Muscle layer of colon (tissue), 2 donors: ENCODE data around the gene KCNK1.

Experiments
- H3K27ac ChIP-seq: one replicate; pipeline ENCODE4 v1.7.0; 2013; ENCODE audit warnings: low read depth, mild to moderate bottlenecking, low read length, moderate library complexity
- H3K27me3 ChIP-seq, 2 donors: one replicate each; pipeline ENCODE4 v1.7.0; 2013; ENCODE audit warnings: low read length in 2 of 2, mild to moderate bottlenecking in 2 of 2; ENCODE audit not compliant: insufficient read depth in 2 of 2, control insufficient read depth in 1 of 2
- H3K36me3 ChIP-seq: one replicate; pipeline ENCODE4 v1.7.0; 2013; ENCODE audit warnings: mild to moderate bottlenecking, low read length; ENCODE audit not compliant: insufficient read depth
- H3K4me1 ChIP-seq: one replicate; pipeline ENCODE4 v1.7.0; 2013; ENCODE audit warnings: mild to moderate bottlenecking, low read length; ENCODE audit not compliant: insufficient read depth
- H3K4me3 ChIP-seq, 2 donors: one replicate each; pipeline ENCODE4 v1.7.0; 2013; ENCODE audit warnings: low read length in 2 of 2, low read depth in 1 of 2, mild to moderate bottlenecking in 1 of 2, moderate library complexity in 1 of 2
- H3K9ac ChIP-seq: one replicate; pipeline ENCODE4 v1.7.0; 2013; ENCODE audit warnings: low read length
- H3K9me3 ChIP-seq: one replicate; pipeline ENCODE4 v1.7.0; 2013; ENCODE audit warnings: mild to moderate bottlenecking, low read length
- donor health status: abdominal sarcoma.
- donor health status: Adenocarcinoma of cecum.

KCNK1 gene

DNA sequence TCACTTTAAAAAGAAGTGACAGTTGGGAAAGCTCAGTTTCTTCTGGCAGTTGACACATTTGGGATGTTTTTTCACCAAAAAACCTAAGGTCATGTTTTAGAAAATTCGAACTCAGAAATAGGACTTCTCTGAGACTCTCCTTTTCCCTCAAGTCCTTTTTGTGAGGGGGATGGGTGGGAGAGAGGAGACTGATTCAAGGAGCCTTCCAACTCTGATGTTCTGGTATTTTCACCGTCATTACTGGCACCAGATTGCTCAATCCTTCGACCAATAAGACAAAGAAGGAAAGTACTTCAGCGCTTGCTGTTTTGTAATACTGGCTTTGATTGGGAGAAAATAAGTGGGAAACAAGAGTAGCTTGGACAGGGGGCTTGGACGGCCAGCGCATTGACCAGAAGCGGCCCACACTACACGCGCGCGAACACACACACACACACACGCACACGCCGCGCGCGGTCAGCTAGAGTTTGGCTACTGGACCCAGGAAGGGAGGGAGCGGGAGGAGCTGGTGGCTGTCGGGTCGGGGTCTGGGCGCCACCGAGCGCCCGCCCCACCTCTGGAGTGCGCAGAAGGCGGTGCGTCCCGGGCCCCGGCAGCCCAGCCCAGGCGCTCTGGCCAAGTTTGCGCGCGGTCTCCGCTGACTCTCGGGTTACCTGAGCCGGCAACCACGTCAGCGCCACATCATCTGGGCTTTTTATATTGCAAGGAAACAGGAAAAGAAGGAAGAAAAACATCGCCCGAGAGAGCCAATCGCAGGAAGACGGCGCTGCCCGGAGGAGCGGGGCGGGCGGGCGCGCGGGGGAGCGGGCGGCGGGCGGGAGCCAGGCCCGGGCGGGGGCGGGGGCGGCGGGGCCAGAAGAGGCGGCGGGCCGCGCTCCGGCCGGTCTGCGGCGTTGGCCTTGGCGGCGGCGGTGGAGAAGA is at the start of gene KCNK1:
TSS of gene KCNK1 (plus strand) at position 855 of the 921 bp plus-strand sequence. CDS start at position 921, 66 bp downstream.
- H3K36me3 ChIP-seq = no peaks in the 10 kb centered on the region
- H3K4me1 ChIP-seq = no peaks in the 10 kb centered on the region
- peak within 1 kb of the TSS in 1 of 2 donors; percentile 20 for H3K4me3 ChIP-seq
- no peak within 1 kb of the TSS for H3K27ac ChIP-seq
- no peaks in the 10 kb centered on the region for H3K9me3 ChIP-seq
- H3K27me3 ChIP-seq = peaks cover 3 to 22% of the 10 kb centered on the region in 2 donors
- H3K9ac ChIP-seq = no peak within 1 kb of the TSS

DNA sequence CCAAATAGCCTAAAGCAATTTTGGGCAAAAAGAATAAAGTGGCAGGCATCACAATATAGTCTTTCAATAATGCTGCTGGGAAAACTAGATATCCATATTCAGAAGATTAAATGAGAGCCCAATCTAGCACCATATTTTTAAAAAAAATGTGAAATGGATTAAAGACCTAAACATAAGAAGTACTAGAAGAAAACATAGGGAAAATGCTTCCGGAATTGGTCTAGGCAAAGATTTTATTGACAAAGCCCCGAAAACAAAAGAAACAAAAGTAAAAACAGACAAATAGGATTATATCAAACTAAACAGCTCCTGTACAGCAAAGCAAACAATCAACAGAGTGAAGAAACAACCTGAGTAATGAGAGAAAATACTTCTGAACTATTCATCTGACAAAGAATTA is 48.6 kb upstream of the KCNK1 start:
- Histone ChIP-seq H3K9me3 (no peaks in the 10 kb centered on the region), H3K4me1 (no peaks in the 10 kb centered on the region), H3K27ac (no peak overlapping the region), H3K4me3 (no peak overlapping the region), H3K27me3 (no peaks in the 10 kb centered on the region), H3K9ac (no peak overlapping the region), H3K36me3 (no peaks in the 10 kb centered on the region)

DNA sequence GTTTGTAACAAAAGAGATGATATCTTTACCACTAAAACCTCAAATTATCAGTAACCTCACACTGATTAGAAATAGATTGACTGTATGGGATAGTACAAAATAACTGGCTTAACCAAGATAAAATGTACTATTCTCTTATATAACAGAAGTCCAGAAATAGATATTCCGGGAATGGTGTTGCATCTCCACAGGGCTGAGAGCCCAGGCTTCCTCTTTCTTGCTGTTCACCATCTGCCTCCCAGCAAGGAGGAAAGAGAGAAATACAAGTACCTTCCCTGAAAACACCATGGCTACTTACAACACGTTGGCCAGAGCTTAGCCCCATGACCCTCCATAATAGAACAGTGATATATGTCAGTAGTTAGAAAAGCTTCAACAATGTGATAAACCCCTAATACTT is 47.0 kb upstream of the KCNK1 start:
- H3K9ac ChIP-seq = no peak overlapping the region

DNA sequence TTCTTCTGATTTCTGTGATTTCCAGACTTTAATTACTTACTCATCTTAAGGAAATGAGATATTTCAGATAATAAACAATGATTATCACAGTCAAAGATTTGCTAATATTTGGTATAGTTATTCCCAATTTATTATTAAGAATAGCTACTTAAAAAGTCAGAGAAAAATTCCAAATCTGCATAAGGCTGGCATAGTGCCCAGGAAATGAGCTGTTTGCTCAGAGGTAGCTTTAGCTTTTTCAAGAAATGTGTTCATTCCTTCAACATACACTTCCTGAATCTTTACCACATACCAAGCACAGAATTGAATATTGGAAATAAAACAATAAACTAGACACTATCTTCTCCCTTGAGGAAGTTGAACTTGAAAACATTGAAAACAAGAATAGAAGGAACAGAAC is 44.3 kb upstream of the KCNK1 start:
- no peaks in the 10 kb centered on the region for H3K4me1 ChIP-seq
- no peaks in the 10 kb centered on the region for H3K36me3 ChIP-seq
- H3K27me3 ChIP-seq = no peaks in the 10 kb centered on the region
- H3K9ac ChIP-seq = no peak overlapping the region
- H3K9me3 ChIP-seq = no peaks in the 10 kb centered on the region
- H3K4me3 ChIP-seq = no peak overlapping the region
- no peak overlapping the region for H3K27ac ChIP-seq

More for the DNA sequence above, 47.0 kb upstream of the KCNK1 start:
- Histone ChIP-seq H3K4me3 (no peak overlapping the region), H3K27me3 (no peaks in the 10 kb centered on the region), H3K27ac (no peak overlapping the region), H3K9me3 (no peaks in the 10 kb centered on the region), H3K36me3 (no peaks in the 10 kb centered on the region), H3K4me1 (no peaks in the 10 kb centered on the region)

DNA sequence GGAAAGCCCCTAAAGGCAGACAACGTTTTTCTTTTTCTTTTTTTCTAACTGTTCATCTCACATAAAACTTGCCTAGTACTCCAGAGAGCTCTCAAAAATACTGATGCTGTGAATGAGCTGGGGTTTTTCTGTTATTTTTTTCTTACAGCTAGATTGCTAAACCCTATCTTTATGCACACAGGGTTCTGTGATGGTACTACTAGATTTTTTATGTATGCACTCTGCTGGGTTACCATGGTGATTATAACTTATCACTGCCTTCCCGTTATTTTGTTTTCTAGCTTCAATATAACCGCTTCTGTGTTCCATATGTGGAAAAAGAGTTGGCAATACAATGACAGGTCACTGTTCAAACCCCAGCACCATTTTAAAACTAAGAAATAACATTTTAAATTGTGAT is 43.7 kb upstream of the KCNK1 start:
- H3K27me3 ChIP-seq = no peaks in the 10 kb centered on the region
- H3K4me3 ChIP-seq = no peak overlapping the region
- H3K4me1 ChIP-seq = no peaks in the 10 kb centered on the region
- H3K9me3 ChIP-seq = no peaks in the 10 kb centered on the region
- H3K27ac ChIP-seq = no peak overlapping the region
- H3K9ac ChIP-seq = no peak overlapping the region
- no peaks in the 10 kb centered on the region for H3K36me3 ChIP-seq

DNA sequence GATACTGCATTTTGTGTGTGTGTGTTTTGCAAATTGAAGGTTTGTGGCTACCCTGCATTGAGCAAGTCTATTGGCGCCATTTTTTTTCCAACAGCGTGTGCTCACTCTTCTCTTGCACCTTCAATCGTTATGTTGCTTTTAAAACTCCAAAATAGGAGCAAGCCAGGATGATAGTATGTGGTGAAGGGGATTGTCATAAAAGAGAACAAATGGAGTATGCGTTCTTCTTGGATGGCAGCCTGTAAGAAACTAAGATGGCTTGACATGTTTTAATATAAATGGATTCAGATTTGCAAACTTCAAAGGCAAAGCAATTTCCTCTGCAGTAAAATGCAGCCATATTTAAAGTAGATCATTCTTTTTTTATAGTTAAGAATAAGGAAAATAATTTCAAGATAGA is 43.2 kb upstream of the KCNK1 start:
- Histone ChIP-seq H3K27me3 (no peaks in the 10 kb centered on the region), H3K36me3 (no peaks in the 10 kb centered on the region), H3K9me3 (no peaks in the 10 kb centered on the region), H3K4me1 (no peaks in the 10 kb centered on the region), H3K27ac (no peak overlapping the region), H3K9ac (no peak overlapping the region), H3K4me3 (no peak overlapping the region)

DNA sequence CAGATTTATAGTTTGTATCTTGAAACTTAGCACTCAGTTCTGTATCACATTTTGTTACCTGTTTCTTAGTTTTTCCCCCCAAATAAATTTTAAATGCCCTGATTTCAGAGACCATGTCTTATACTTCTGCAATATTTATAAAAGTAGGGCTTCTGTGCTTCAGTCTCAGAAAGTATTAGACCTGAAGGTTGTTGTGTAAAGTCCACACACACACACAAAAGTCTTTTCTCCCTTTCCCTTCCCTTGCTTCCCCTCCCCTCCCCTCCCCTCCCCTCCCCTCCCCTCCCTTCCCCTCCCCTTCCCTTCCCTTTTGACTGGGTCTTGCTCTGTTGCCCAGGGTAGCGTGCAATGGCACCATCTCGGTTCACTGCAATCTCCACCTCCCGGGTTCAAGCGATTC is 41.0 kb upstream of the KCNK1 start:
- Histone ChIP-seq H3K36me3 (no peaks in the 10 kb centered on the region), H3K27me3 (no peaks in the 10 kb centered on the region), H3K4me3 (no peak overlapping the region), H3K4me1 (no peaks in the 10 kb centered on the region), H3K9me3 (no peaks in the 10 kb centered on the region), H3K9ac (no peak overlapping the region), H3K27ac (no peak overlapping the region)

DNA sequence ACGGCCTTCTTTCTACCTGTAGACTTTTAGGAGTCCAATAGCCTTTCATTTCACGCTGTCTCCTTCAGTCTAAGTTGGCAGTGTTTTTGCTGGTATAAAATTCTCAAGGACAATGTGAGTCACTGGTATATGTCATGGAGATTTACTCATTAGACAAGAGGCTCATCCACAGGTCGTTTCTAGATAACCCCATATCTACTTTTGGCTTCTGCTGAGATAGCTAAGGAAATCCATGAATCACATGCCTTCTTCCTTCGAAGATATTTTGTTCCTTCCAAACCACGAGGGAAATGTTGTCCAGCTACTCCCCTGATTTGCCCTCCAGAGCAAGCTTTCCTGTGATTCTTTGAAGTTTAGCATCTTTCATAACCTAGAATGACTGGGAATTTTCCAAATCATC is 38.5 kb upstream of the KCNK1 start:
- Histone ChIP-seq H3K9ac (no peak overlapping the region), H3K36me3 (no peaks in the 10 kb centered on the region), H3K4me3 (no peak overlapping the region), H3K27ac (no peak overlapping the region), H3K9me3 (no peaks in the 10 kb centered on the region), H3K27me3 (no peaks in the 10 kb centered on the region), H3K4me1 (no peaks in the 10 kb centered on the region)

DNA sequence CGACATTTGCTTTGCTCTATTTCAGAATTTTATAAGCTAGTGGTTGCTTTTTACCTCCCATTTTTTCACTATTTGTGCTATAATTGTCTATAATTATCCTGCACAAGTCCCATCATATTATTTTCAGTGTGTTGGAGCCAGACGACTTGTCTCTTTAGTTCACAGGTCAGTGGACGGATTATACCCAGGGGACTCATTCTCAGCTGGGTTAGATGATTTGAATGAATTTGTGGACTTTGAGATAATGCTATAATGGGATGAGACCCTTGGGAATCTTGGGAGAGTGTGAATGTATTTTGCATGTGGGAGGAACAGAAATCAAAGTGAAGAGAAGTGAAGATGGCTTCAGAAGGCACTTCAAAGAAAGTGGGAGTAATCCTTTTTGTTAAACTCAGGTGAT is 31.5 kb upstream of the KCNK1 start:
- Histone ChIP-seq H3K4me3 (no peak overlapping the region), H3K27ac (no peak overlapping the region), H3K27me3 (no peaks in the 10 kb centered on the region), H3K9ac (no peak overlapping the region), H3K36me3 (no peaks in the 10 kb centered on the region), H3K9me3 (no peaks in the 10 kb centered on the region), H3K4me1 (no peaks in the 10 kb centered on the region)

DNA sequence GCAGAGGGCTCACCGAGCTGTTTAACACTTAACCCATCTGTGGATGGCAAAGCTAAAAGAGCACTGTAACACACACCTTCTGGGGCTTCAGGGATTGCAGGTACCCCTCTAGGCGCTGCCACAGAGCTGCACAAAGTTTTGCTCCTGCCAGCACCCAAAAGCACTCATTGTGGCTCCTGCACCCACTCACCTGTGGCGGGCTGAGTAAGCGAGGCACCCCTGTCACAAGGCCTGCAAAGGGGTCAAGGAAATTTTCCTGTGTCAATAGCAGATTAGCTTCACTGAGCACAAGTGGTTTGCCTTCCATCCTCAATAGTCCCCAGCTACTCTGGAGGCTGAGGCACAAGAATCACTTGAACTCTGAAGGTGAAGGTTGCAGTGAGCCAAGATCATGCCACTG is 29.5 kb upstream of the KCNK1 start:
- Histone ChIP-seq H3K27me3 (no peaks in the 10 kb centered on the region), H3K9me3 (no peaks in the 10 kb centered on the region), H3K27ac (no peak overlapping the region), H3K36me3 (no peaks in the 10 kb centered on the region), H3K4me1 (no peaks in the 10 kb centered on the region), H3K4me3 (no peak overlapping the region), H3K9ac (no peak overlapping the region)

DNA sequence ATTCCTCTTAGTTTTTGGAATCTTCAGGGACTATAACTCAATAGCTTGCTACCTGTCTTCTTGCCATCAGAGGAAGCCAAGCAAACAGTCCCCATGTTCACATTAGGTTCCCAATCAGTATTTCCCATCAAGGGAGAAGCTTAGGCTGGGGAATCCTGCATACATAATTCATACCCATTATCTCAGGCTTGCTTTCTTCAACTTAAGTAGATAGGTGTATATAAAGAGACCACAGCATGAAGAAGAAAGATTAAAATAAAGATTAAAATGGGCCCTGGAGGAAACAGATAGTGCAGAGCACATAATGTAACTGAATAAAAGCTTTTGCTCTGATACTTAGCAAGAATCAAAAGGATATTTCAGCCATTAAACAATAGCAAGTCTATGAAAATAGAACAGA is 29.0 kb upstream of the KCNK1 start:
- H3K9me3 ChIP-seq = no peaks in the 10 kb centered on the region

DNA sequence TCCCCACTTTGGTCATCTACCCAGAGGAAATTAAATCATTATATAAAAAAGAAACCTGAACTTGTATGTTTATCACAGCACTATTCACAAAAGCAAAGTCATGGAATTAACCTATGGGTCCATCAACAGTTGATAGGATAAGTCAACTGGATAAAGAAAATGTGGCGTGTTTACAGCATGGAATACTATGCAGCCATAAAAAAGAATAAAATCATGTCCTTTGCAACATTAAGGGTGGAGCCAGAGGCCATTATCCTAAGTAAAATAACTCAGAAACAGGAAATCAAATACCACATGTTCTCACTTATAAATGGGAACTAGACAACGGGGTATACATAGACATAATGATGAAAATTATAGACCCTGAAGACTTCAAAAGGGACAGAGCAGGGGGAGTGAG is 27.6 kb upstream of the KCNK1 start:
- Histone ChIP-seq H3K27ac (no peak overlapping the region), H3K9me3 (no peaks in the 10 kb centered on the region), H3K4me1 (no peaks in the 10 kb centered on the region), H3K27me3 (no peaks in the 10 kb centered on the region), H3K36me3 (no peaks in the 10 kb centered on the region), H3K4me3 (no peak overlapping the region), H3K9ac (no peak overlapping the region)

More for the DNA sequence above, 29.0 kb upstream of the KCNK1 start:
- H3K9ac ChIP-seq = no peak overlapping the region
- no peaks in the 10 kb centered on the region for H3K36me3 ChIP-seq
- no peak overlapping the region for H3K4me3 ChIP-seq
- H3K27ac ChIP-seq = no peak overlapping the region
- no peaks in the 10 kb centered on the region for H3K27me3 ChIP-seq
- H3K4me1 ChIP-seq = no peaks in the 10 kb centered on the region
